Endodermal cell (in vitro differentiated cells): ENCODE data around the gene DCBLD2. TPM values are rescaled to one million over a fixed set of nuclear protein-coding genes. Genes with fewer than 3 reads are reported as not detected.

ENCODE experiments used
- DNase-seq: peaks from one replicate; pipeline ENCODE4 v3.0.0-alpha.2; 2017
- H3K27ac ChIP-seq: 2 replicates; pipeline ENCODE4 v1.5.1; 2013; ENCODE audit warnings: mild to moderate bottlenecking, low read depth, low read length, moderate library complexity
- H3K27me3 ChIP-seq: 2 replicates; pipeline ENCODE4 v1.6.1; 2013; ENCODE audit warnings: mild to moderate bottlenecking, low read length, moderate library complexity; ENCODE audit not compliant: insufficient read depth, control insufficient read depth, poor library complexity, severe bottlenecking
- H3K36me3 ChIP-seq: 2 replicates; pipeline ENCODE4 v1.7.0; 2013; ENCODE audit warnings: mild to moderate bottlenecking, low read length, moderate library complexity; ENCODE audit not compliant: control insufficient read depth, insufficient read depth
- H3K4me1 ChIP-seq: one replicate; pipeline ENCODE4 v1.7.0; 2013; ENCODE audit warnings: low read length; ENCODE audit not compliant: control insufficient read depth, insufficient read depth
- H3K4me3 ChIP-seq: 2 replicates; pipeline ENCODE4 v1.5.1; 2013; ENCODE audit warnings: mild to moderate bottlenecking, low read length, moderate library complexity
- H3K9ac ChIP-seq: 2 replicates; pipeline ENCODE4 v1.6.1; 2013; ENCODE audit warnings: mild to moderate bottlenecking, low read length, moderate library complexity; ENCODE audit not compliant: poor library complexity, severe bottlenecking; ENCODE audit errors: extremely low read depth
- H3K9me3 ChIP-seq: 2 replicates; pipeline ENCODE4 v1.6.1; 2013; ENCODE audit warnings: mild to moderate bottlenecking, low read length, moderate library complexity; ENCODE audit not compliant: control insufficient read depth
- H3K27ac Mint-ChIP-seq: 2 replicates; pipeline ENCODE4 v1.8.0; 2020; ENCODE audit warnings: mixed read lengths
- H3K27me3 Mint-ChIP-seq: 2 replicates; pipeline ENCODE4 v1.8.0; 2021; ENCODE audit warnings: mild to moderate bottlenecking, mixed read lengths; ENCODE audit not compliant: insufficient read depth
- H3K36me3 Mint-ChIP-seq: 2 replicates; pipeline ENCODE4 v1.8.0; 2020; ENCODE audit warnings: low read depth, mixed read lengths
- H3K4me1 Mint-ChIP-seq: 2 replicates; pipeline ENCODE4 v1.8.0; 2020; ENCODE audit warnings: mixed read lengths
- H3K4me3 Mint-ChIP-seq: 2 replicates; pipeline ENCODE4 v1.8.0; 2020; ENCODE audit warnings: mild to moderate bottlenecking, moderate library complexity, mixed read lengths
- H3K9me3 Mint-ChIP-seq: 2 replicates; pipeline ENCODE4 v1.8.0; 2020; ENCODE audit warnings: mild to moderate bottlenecking, mixed read lengths
- WGBS, 2 experiments: methylation state at CpG; one replicate each; pipeline versions ENCODE4 v1.1.5 to v1.1.7; 2013; ENCODE audit warnings: missing lambda C conversion rate in 2 of 2, mixed read lengths in 1 of 2; ENCODE audit not compliant: insufficient coverage in 1 of 2, insufficient read length in 1 of 2; 5-methylcytosine and 5-hydroxymethylcytosine counted together
- total RNA-seq, 2 donors: library from RNA; stranded (reverse); fragmentation: NEBNext Ultra II Directional in 1 of 2; extraction: Animal tissue kit (Norgen Biotek cat#: 25700) in 1 of 2; gene quantifications; 2 replicates in 1 of 2; 3 replicates in 1 of 2; pipeline ENCODE4 v1.2.1, GENCODE V29; 2021
- TF ChIP-seq, protein P1 (sequence below): fragments of 200-600 bp; sonication (generic); conservative IDR thresholded peaks from 2 replicates; pipeline ENCODE4 v1.5.0; 2021; ENCODE audit warnings: antibody characterized with exemption, mild to moderate bottlenecking

DCBLD2 gene
- total RNA-seq, 2 donors from 2014 or later, result 70.7 to 80.9 TPM

GRCh38 chr3:98770261-98771039 is 131.0 kb downstream of the DCBLD2 start:
- Histone ChIP-seq H3K9ac (no peak overlapping the region), H3K27me3 (peaks cover 55% of the 10 kb centered on the region), H3K4me1 (no peaks in the 10 kb centered on the region), H3K36me3 (no peaks in the 10 kb centered on the region), H3K9me3 (no peaks in the 10 kb centered on the region), H3K27ac (no peak overlapping the region), H3K4me3 (no peak overlapping the region)
- no peaks in the 10 kb centered on the region for H3K9me3 Mint-ChIP-seq
- TF ChIP-seq, protein P1, sequence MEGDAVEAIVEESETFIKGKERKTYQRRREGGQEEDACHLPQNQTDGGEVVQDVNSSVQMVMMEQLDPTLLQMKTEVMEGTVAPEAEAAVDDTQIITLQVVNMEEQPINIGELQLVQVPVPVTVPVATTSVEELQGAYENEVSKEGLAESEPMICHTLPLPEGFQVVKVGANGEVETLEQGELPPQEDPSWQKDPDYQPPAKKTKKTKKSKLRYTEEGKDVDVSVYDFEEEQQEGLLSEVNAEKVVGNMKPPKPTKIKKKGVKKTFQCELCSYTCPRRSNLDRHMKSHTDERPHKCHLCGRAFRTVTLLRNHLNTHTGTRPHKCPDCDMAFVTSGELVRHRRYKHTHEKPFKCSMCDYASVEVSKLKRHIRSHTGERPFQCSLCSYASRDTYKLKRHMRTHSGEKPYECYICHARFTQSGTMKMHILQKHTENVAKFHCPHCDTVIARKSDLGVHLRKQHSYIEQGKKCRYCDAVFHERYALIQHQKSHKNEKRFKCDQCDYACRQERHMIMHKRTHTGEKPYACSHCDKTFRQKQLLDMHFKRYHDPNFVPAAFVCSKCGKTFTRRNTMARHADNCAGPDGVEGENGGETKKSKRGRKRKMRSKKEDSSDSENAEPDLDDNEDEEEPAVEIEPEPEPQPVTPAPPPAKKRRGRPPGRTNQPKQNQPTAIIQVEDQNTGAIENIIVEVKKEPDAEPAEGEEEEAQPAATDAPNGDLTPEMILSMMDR, result no peak
- H3K27ac Mint-ChIP-seq, result no peak overlapping the region
- H3K4me3 Mint-ChIP-seq, result no peak overlapping the region
- H3K4me1 Mint-ChIP-seq, result no peaks in the 10 kb centered on the region
- DNase-seq, result no peak
- no peaks in the 10 kb centered on the region for H3K36me3 Mint-ChIP-seq
- 93 to 97% methylated on average over 5 to 8 of the region's 8 CpGs for WGBS, 2 experiments
- peaks cover 44% of the 10 kb centered on the region for H3K27me3 Mint-ChIP-seq

- TF ChIP-seq, protein P1, result no peak
- Mint-ChIP-seq H3K27ac (no peak overlapping the region), H3K4me1 (peaks cover 8% of the 10 kb centered on the region), H3K36me3 (no peaks in the 10 kb centered on the region), H3K4me3 (no peak overlapping the region), H3K27me3 (peaks cover 54% of the 10 kb centered on the region), H3K9me3 (no peaks in the 10 kb centered on the region)
- Histone ChIP-seq H3K4me1 (no peaks in the 10 kb centered on the region), H3K36me3 (no peaks in the 10 kb centered on the region), H3K27me3 (peaks cover 63% of the 10 kb centered on the region), H3K9ac (no peak overlapping the region), H3K27ac (no peak overlapping the region), H3K9me3 (no peaks in the 10 kb centered on the region), H3K4me3 (no peak overlapping the region)
- no peak for DNase-seq
Measured at GRCh38 chr3:98769448-98769847, 132.0 kb downstream of the DCBLD2 start.

- Mint-ChIP-seq H3K36me3 (no peaks in the 10 kb centered on the region), H3K27ac (no peak overlapping the region), H3K9me3 (no peaks in the 10 kb centered on the region), H3K4me3 (no peak overlapping the region), H3K27me3 (peaks cover 59% of the 10 kb centered on the region), H3K4me1 (peaks cover 11% of the 10 kb centered on the region)
- no peak overlapping the region for H3K27ac ChIP-seq
- H3K36me3 ChIP-seq, result no peaks in the 10 kb centered on the region
- H3K9me3 ChIP-seq, result no peaks in the 10 kb centered on the region
- whole genome bisulfite sequencing, 2 experiments, result 83 to 93% methylated on average over 2 of the region's 2 CpGs
- TF ChIP-seq, protein P1, result no peak
- no peak overlapping the region for H3K9ac ChIP-seq
- peaks cover 63% of the 10 kb centered on the region for H3K27me3 ChIP-seq
- no peak overlapping the region for H3K4me3 ChIP-seq
- DNase-seq, result no peak
- no peaks in the 10 kb centered on the region for H3K4me1 ChIP-seq
Measured at GRCh38 chr3:98768961-98769360, 132.5 kb downstream of the DCBLD2 start.
